ENCODE data around the gene NKAIN4.
"Not testable (repeated sequence)": the region's sequence is repeated elsewhere in the genome, so short reads cannot be mapped to it uniquely, and the experiment has no call there.

Gene NKAIN4

DNA sequence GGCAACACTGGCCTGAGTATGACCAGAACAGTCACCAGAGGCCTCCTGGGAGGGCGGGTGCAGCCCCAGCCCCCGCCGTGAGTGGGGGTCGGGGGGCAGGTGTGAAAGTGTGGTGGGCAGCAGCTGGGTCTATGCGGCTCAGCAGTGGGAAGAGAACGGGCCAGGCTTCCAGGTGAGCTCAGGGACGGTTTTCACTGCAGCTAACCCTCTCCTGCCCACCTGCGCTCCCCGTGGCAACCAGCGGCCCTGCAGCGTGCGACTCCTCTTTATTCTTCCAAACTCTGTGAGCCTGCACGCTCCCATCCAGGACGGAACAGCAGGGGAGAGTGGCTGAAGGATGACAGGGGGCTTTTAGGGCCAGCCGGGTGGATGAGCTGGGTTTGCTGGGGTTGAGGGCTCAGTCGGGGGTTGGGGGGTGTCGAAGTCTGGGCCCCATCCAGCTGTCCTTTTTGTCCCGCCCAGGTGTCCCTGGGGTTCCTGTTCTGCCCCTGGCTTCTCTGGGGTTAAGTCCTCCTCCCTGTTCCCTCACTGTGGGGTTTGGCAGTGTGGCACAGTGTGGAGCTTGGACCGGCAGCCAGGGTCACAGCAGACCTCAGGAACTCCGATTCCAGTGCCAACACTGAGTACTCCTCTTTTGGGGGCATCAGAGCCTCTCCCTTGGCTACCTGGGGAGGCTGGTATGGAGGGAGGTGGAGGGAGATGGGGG lies 19.4 kb downstream of the NKAIN4 start:
- peak in 1 of 2 donors; percentile 26 for DNase-seq

DNA sequence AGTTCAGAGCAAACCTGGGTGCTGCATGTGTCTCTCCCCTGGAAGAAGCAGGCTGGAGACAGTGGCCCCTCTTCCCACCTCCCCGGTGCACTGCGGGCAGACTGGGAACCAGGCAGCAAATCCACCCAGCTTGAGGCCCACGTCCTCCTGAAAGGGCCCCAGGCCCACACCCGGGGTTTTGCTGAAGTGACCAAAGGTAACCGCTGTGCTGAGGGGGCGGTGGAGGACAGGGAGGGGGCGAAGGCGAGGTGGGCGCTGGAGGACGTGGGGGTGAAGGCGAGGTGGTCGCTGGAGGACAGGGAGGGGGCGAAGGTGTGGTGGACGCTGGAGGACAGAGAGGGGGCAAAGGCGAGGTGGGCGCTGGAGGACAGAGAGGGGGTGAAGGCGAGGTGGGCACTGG lies 20.3 kb downstream of the NKAIN4 start:
- no peak for DNase-seq

GRCh38 chr20:63233061-63233344 lies 21.3 kb downstream of the NKAIN4 start:
- no peak for DNase-seq

DNA sequence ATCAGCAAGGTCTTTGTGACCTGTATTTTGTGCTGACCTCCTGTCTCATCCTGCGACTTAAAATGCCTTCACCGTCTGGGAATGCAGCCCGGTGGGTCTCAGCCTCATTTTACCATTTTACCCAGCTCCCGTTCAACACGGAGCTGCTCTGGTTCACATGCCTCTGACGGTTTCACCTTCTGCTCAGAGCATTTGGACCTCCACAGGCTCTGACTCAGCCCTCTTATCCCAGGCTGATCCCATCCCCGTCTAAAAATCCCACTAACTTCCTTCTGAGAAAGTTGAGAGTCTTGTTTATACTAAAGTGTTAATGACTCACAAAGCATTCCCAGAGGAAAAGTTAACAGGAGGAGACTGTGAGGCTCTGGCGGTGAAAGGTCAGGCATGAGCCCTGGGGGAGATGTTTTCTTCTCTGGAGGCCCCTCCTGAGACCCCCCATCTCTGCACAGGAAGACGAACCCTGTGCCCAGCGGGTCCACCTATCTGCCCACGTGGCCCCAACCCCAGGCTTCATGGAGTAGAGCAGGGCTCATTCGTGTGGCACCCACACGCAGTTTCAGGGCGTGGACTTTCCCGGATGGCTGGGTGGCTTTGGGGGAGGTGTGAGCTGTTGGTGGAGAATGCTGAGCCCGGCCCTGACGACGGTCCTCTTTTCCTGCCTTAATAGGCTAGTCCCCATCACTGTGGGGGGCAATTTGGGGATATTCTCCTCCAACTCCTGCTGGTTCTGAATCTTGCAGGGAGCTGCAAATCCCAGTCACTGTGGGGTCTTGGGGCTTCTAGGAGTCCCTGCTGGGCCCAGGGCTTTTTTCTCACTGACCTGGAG lies 21.8 kb downstream of the NKAIN4 start:
- DNase-seq = no peak

DNA sequence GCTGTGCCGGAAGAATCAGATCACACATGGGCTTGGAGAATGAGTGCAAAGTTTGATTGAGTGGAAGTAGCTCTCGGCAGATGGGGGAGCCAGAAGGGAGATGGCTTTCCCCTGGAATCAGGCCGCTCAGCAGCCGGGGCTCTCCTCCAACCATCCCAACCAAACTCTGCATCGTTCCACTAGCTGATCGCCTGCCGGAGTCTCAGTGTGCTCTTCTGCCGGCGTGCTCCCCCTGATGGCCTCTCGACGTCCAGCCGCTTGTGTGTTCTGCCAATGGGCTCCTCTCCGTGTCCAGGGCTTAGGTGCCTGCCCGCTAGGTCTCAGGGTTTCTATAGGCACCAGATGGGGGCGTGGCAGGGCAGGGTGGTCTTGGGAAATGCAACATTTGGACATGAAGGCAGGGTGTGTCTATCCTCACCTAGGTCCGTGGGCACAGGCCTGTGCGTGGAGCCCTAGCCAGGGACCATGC lies 23.4 kb downstream of the NKAIN4 start:
- no peak for DNase-seq

DNA sequence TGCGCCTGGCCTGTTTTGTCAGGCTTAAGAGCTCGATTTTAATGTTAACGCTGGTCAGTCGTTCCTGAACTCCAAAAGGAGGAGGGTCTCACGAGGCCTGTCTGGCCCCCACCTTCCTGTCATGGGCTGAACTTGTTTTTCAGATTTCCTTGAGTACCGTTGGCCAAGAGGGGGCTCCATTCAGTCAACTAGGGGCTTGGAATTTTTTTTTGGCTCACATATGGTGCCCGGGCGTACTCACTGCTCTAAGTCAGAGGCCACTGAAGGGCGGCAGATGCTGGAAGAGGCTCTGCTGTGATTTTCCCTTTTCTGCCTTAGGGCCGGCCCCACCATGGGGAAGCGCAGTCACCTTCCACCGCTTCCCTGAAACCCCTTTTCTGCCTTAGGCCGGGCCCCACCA lies 25.5 kb downstream of the NKAIN4 start:
- DNase-seq = no peak

DNA sequence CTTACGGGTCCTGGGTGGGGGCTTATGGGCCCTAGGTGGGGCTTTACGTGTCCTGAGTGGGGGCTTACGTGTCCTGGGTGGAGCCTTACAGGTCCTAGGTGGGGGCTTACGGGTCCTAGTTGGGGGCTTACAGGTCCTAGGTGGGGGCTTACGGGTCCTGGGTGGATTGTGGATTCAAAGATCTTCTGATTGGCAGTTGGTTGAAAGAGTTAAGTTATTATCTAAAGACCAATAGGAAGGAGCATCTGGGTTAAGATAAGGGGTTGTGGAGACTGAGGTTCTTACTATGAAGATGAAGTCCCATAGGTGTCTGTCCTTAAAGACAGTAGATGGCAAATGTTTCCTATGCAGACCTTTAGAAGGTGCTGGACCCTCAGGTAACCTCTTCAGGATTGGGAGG lies 27.0 kb downstream of the NKAIN4 start:
- no peak for DNase-seq

DNA sequence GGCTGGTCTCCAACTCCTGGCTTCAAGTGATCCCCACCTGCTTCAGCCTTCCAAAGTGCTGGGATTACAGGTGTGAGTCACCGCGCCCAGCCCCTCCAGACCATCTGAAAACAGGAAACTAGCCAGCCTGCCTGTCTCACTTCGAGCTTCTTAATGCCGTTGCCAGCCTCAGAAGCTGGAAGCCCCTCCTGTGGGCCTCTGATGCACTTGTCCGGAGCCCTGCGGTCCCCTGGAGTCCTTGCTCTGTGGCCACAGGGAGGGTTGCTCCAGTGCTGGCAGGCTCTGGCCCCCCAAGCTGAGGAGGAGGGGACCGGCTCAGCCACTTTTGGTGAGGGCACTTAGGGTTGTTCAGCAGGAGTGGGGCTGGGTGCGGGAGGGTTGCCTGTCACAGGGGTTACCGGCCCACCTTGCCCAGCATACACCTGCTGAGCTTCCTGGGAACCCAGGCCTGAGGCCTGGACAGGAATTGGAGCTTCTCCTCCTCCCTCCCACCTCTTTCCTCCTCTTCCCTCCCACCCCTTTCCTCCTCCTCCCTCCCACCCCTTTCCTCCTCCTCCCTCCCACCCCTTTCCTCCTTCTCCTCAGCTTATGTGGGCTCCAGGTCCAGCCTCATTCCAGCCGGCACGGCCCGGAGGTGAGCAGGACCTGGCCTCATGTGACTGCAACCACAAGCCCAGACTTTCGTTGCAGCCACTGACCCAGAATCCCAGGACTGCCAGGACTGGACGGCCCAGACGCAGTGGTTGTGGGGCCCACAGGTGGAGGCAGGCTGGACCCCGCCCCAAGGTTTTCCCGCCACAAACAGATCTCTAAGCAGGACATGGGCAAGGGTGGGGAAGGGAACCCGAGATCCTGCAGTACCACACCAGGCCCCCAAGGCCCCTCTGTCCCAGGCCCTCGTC lies 28.0 kb downstream of the NKAIN4 start:
- DNase-seq = no peak

GRCh38 chr20:63225082-63225454 lies 29.2 kb downstream of the NKAIN4 start:
- no peak for DNase-seq

DNA sequence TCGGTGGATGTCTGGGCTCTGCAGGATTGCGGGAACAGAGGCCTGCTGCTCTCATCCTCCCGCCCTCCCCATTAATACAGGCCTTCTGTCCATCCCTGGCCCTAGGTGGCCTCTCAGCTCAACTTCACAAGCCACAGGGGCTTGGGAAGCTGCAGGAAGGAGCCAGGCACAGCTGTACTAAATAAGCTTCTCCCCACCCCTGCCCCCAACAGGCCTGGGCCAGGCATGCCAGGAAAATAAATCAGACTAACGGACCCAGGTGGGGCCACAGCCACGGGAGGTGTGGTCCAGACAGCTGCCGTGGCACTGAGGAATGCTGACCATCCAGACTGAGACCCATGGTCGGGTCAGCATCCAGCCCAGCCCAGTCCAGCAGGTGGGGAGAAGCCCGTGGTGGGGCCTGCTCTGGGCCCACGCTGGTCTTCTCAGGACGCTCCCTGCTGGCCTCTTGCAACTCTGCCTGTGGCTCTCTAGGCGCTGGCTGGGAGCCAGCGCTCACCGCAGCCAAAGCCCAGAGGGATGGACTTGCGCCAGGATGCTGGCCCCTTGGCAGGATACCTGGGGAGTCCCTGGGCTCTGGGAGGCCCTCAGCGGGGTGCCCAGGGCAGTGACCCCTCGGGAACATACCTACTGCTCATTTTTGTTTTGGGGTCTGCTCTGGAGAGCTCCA lies 29.7 kb downstream of the NKAIN4 start:
- no peak for DNase-seq

GRCh38 chr20:63223826-63224207 lies 30.4 kb downstream of the NKAIN4 start:
- no peak for DNase-seq

DNA sequence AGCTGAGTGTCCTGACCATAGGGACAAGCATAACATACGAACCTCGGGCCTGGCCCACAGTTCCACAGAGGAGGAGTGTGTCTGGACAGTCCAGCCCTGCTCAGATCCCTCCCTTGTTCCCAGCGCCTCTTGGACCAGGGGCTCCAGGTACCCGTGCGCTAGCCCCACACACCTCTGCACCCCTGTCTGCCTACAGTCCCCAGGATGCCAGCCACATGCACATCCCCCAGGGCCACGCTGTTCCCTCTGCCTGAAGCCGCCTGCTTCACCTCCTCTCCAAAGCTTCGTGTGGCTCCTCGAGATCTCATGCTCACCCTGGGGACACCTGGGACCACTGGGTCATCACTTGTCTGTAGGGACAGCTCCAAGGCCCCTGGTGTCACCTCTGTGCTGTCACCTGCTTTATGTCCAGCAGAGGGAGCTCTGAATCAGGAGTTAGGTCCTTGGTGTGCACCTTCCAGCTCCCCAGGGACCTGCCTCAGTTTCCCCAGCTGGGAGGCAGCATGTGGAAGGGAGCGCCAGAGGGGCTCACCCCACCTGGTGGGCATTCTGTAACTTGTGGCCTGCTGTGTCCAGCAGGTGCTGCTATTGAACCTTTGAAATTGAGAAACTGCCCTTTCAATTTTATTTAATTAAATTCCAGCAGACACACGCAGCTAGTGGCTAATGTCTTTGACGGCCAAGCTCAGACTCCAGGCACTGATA lies 31.0 kb downstream of the NKAIN4 start:
- DNase-seq = peak; percentile 44 to 51

DNA sequence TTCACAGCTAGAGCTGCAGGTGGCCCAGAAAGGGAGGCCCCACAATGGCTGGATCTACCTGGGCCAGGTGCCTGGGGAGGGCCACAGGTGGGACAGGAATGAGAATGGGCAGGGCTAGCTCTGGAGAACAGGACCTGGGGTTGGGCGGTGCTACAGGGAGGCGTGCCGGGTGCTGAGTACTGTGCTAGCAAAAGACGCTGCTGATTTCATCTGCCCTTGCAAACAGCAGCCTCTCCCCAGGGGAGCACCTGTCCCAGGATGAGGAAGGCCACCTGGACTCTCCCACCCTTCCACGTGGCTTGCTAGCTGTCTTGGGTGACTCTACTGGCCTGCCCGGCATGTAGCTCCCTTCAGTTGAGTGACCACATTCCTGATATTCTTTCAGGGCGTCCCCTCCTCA lies 31.7 kb downstream of the NKAIN4 start:
- no peak for DNase-seq

GRCh38 chr20:63221400-63222053 lies 32.7 kb downstream of the NKAIN4 start:
- not testable (repeated sequence) for DNase-seq

DNA sequence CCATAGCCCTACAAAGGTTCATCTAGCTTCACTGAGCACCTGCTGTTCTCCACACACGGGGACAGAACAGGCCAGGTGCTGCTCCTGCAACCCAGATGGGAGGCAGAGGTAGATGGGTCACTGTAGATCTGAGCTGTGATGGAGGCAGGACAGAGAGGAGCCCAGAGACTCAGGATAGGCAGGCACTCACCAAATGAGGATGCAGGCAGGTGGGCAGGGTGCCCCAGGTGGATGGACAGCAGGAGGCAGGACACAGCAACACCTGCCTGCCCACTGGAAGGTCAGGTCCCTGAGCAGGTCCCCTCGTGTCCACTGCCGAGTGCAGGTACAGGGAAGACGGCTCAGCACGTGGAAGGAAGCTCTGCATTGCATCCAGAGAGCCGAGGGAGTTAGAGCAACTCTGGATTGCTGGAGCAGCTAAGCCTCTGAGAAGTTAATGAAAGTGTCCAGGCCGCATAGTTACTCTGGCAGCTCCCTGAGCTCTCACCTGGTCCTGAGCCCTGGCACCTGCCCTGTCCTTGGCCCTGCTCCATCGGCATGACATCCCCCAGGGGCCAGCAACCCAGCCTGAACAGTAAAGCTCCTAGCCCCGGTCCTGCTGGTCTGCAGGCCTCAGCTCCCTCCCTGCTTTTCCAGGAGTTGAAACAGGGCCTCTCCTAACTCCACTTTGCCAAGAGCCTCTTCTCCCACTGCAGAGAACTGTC lies 33.4 kb downstream of the NKAIN4 start:
- no peak for DNase-seq

DNA sequence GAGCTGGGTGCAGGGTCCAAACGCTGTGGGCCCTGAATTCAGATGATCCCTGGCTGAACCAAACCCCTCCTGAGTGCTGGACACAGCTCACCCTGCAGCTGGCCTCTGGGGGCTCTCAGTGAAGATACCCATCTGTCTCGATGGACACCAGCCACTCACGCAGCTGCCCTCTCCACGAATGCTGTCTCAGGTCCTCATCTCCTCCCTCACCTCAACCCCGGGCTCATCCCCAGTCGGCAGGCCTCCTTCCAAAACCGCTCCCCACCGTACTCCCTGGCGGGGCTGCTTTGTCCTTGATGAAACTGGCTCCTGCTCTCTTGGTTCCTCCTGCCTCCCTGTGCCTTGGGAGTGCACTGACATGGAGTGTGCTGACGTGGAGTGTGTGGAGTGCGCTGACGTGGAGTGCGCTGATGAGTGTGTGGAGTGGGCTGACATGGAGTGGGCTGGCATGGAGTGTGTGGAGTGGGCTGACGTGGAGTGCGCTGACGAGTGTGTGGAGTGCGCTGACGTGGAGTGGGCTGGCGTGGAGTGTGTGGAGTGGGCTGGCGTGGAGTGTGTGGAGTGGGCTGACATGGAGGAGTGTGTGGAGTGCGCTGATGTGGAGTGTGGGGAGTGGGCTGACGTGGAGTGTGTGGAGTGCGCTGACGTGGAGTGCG lies 34.3 kb downstream of the NKAIN4 start:
- DNase-seq = no peak

- no peak for DNase-seq
These were observed 34.8 kb downstream of the NKAIN4 start for GRCh38 chr20:63219447-63219821.

DNA sequence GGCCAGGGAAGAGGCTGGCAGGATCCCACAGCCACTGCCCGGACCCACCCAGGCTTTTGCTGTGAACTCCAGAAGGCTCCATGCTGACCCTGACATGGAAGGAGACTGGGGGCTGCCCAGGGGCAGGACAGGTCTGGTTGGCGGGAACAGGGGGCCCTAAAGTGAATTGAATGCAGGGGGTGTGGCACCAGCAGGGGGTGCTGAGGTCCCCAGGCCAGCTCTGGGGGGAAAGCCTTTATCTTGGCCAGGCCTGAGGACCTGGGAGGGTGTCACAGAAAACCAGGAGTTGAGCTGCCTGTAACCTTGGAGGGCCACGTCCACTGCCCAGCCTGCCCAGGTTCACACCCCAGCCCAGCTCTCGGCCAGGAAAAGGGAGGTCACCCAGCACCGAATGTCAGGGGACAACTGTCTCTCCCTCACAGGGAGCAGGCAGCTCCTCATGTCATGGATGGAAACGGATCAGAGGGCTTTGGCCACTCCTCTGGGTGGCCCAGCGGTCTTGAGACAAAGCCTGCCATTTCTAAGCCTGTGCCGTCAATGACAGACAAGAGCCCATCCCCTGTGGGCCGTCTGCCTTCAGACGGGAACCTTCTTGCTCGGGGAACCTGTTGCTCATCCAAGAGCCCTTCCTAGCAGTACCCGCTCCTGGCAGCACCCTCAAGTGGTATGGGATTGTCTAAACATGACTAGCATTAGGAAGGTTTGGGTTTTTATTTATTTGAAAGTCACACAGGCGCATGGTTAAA lies 35.4 kb downstream of the NKAIN4 start:
- DNase-seq = no peak

DNA sequence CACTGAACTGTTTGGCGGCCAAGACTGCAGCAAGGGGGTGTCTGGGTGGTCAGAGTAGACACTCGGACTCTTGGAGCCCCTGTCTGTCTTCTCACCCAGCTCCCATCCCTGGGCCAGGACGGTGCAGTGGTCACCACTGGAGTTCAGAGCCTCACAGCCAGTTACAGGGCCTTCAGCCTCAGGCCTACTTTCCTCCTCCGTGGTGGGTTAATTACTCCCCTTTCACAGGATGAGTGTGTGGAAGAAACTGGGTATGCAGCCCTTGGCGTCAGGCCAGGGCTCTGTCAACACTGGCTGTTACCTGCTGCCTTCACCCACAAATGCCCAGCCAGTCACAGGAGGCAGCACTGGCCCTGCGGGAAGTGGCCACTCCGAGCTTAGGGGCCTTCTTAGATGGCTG lies 36.6 kb downstream of the NKAIN4 start:
- DNase-seq = no peak

All from activated CD4-positive, alpha-beta T cell treated with anti-CD3 and anti-CD28 coated beads for 4 hours (primary cell).